Activated T-cell treated with anti-CD3 and anti-CD28 coated beads, Interleukin-2, amount 50 U/mL, for 1 hour (primary cell): ENCODE data around the gene RECQL5.
A peak's percentile ranks its signal among the peaks of the same experiment; 100 is the strongest.
"Not testable (repeated sequence)": the region's sequence is repeated elsewhere in the genome, so short reads cannot be mapped to it uniquely, and the experiment has no call there.

Source experiments
- DNase-seq: peaks from one replicate; pipeline ENCODE4 v3.0.0-alpha.2; 2020

The RECQL5 gene

DNA sequence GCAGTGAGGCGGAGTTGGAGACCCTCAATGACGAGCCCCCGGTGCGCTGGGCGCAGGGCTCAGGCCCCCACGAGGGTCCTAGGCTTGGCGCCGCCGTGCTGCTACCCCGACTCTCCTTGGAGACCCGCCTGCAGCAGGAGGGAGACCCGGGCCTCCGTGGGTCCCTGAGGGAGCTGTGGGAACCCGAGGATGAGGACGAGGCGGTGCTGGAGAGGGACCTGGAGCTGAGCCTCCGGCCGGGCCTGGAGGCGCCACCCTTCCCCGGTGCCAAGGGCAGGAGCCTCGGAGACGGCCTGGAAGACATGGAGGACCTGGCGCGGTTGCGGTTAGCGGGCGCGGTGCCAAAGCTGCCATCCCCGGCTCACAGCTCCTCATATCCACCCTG is 77.0 kb downstream of the RECQL5 start:
- no peak for DNase-seq

DNA sequence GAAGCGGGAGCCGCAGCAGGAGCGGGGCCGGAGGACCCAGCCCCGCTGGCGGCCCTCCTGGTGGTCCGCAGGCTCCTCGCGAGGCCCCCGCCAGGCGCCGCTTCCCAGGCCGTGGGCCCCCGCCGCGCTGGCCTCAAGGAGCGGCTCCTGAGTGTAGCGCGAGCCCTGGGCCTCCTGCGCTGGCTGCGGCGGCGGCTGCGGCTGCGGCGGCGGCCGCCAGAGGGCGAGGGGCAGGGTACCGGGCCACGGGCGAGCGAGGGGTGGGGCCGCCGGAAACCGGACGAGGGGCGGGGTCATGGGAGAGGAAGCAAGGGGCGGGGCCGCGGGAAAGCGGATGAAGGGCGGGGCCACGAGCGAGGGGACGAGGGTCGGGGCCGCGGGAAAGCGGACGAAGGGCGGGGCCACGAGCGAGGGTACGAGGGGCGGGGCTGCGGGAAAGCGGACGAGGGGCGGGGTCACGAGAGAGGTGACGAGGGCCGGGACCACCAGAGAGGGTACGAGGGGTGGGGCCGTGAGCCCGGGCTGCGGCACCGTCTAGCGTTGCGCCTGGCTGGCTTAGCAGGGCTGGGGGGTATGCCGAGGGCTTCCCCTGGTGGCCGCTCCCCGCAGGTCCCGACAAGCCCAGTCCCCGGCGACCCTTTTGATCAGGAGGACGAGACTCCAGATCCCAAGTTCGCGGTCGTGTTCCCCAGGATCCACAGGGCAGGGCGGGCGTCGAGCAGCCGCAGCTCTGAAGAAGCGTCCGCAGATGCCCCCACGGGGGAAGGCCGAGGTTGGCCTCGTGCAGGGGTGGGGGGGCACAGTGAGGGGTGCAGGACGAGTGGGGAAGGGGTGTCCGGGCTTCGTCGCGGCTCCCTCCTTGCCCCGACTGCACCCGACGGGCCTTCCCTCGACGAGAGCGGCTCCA is 77.7 kb downstream of the RECQL5 start:
- peak; percentile 92 for DNase-seq

DNA sequence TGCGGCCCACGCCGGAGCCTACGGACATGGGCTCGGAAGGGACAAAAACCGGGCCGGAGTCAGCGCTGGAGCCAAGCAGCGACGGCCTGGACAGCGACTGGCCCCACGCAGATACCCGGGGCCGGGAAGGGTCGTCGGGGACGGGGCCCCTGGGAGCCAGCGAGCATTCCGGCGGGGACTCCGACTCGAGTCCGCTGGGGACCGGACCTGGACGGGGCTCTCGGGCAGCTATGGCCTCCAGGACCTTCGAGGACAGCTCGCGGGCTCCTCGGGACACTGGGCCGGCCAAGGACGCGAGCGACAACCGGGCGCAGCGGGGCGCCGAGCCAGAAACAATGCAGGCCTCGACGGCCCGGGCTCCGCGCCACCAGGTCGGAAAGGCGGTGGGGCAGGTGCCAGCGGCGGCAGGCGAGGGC is 78.3 kb downstream of the RECQL5 start:
- DNase-seq: no peak

DNA sequence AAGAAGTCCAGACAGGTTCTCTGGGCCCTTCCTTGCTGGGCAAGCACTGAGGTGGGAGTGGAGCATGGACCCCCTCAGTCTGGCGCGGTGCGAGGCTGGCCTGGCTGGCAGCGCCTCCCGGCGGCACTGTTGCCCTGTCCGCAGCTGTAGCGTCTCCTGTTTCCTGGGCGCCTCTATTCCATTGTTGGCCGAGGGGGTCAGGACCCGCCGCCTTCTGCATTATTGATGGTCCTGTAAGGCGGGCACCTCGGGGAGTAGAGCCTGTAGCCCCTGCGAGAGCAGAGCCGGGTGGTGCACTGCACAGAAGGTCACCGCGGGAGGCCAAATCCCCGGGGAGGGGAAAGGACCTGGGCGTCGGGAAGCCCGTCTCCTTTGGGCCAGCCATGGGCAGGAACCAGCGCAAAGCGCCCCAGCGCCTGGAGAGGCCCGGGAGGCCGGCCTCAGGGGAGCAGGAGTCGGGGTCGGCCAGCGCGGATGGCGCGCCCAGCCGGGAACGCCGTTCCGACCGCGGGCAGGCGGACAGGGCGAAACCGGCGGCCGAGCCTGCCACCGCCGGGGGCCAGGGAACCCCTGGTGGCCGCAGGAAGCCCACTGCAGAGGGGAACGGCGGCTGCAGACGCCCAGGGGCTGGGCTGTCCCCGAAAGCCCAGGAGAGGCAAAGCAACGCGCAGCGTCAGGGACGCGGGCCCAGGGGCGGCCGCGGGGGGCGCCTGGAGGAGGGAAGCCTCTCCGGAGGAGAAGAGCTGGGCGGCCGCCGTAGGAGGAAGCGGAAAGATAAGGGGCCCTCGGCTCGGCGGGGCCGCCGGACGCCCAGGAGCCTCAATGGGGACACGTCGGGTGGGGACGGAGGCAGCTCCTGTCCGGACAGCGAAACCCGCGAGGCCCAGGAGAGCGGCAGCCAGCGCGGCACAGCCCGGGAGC is 79.0 kb downstream of the RECQL5 start, which contains the start of gene MYO15B:
Gene MYO15B, plus strand, starts transcription at position 126 of the 921 bp plus-strand sequence. Its CDS starts 258 bp downstream, at position 384.
- DNase-seq: peak; percentile 73

DNA sequence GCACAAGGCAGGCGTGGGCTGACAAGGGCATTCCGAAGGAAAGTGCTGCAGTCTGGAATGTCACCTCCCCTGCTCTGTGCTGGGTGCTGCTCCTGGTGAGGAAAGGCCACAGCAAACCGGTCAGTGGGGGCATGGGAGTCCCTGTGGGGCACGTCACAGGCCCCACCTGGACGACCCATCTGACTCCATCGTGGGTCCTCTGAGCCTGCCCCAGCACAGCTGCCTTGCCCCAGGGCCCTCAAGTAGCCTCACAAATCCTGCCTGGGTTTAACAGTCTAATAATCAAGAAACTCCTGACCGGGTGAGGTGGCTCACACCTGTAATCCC is 82.1 kb downstream of the RECQL5 start:
- no peak for DNase-seq

DNA sequence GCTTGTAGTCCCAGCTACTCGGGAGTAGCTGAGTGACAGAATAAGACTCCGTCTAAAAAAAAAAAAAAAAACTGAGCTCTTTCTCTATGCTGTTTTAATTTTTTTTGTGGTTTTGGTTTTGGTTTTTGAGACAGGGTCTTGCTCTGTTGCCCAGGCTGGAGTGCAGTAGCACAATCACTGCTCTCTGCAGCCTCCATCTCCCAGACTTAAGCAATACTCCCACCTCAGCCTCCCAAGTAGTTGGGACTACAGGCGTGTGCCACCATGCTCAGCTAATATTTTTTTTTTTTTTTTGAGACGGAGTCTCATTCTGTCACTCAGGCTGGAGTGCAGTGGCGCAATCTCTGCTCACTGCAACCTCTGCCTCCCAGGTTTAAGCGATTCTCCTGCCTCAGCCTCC is 83.8 kb downstream of the RECQL5 start:
- DNase-seq: not testable (repeated sequence)

DNA sequence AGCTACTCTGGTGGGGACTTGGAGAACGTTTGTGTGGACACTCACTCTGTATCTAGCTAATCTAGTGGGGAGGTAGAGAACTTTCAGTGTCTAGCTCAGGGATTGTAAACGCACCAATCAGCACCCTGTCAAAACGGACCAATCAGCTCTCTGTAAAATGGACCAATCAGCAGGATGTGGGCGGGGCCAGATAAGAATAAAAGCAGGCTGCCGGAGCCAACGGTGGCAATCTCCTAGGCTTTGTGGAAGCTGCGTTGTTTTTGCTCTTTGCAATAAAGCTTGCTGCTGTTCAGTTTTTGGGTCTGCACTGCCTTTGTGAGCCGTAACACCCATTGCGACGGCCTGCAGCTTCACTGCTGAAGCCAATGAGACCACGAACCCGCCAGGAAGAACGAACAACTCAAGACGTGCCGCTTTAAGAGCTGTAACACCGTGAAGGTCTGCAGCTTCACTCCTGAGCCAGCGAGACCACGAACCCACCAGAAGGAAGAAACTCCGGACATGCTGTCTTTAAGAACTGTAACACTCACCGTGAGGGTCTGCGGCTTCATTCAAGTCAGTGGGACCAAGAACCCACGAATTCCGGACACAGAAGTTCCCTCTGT is 85.7 kb downstream of the RECQL5 start:
- peak; percentile 60 for DNase-seq
